Measurements from ENCODE around the gene PFN1. TPM values are rescaled to one million over a fixed set of nuclear protein-coding genes. Genes with fewer than 3 reads are reported as not detected.

PFN1 gene
- total RNA-seq, 1 experiment from 2014 or later = 1,213 TPM

- ChIA-PET RAD21 (ENCODE audit: low non-redundant PET in 1 of 2, low total read pairs in 2 of 2, uncharacterized antibody in 2 of 2, unreplicated experiment in 2 of 2) (no interaction called here), CTCF (no interaction called here), POLR2A (interaction anchor here (1.7 to 3.0 kb wide), 2 partner anchors 11 to 16 kb away, joined by 8 to 22 read pairs; partner anchors contain the start of genes RNF167, SLC25A11 and SPAG7)
- no peak for DNase-seq (ENCODE audit: low read depth, low spot score)
- intact Hi-C loops (cut with micrococcal nuclease) = loop anchor here (1.0 kb wide), 1 partner anchor 17 kb away; the partner anchor contains the start of gene SPAG7
- Histone ChIP-seq H3K79me2 (ENCODE audit: insufficient read depth, low read length) (peaks cover 38% of the 10 kb centered on the region), H3K27me3 (ENCODE audit: insufficient read depth, low read length) (no peaks in the 10 kb centered on the region), H2AFZ (ENCODE audit: low read depth, low read length, poor library complexity, severe bottlenecking) (no peak within 1 kb of the TSS), H3K4me1 (ENCODE audit: control insufficient read depth in 1 of 2, insufficient read depth in 2 of 2, low read length in 2 of 2) (peaks cover 23 to 57% of the 10 kb centered on the region in 2 experiments), H3K9me3 (ENCODE audit: control insufficient read depth in 1 of 2, insufficient read depth in 1 of 2, low read depth in 1 of 2, low read length in 2 of 2) (no peaks in the 10 kb centered on the region), H3K9ac (ENCODE audit: low read length) (peak within 1 kb of the TSS; percentile 97), H3K27ac (ENCODE audit: low read depth, low read length) (peak within 1 kb of the TSS; percentile 99), H3K4me2 (ENCODE audit: low read length) (peak within 1 kb of the TSS; percentile 100), H4K20me1 (ENCODE audit: insufficient read depth) (peaks cover 12% of the 10 kb centered on the region; the same call in 1 of the 2 replicates), H3K36me3 (ENCODE audit: control insufficient read depth in 1 of 2, insufficient read depth in 2 of 2, low read length in 2 of 2) (peaks cover 4 to 15% of the 10 kb centered on the region in 2 experiments; a peak in 2 of 4 replicates), H3K9me2 (ENCODE audit: insufficient read depth) (no peaks in the 10 kb centered on the region), H3K4me3 (replicated peaks in 1 of 2; ENCODE audit: low read depth in 1 of 2, low read length in 2 of 2) (peak within 1 kb of the TSS; percentile 96 to 97)
- ATAC-seq = no peak
- no TSS peak for BruUV-seq (replicated peaks)
- TF ChIP-seq ATF3 (IDR thresholded peaks at IDR 0.05) (no peak), EZH2 (IDR thresholded peaks at IDR 0.05) (no peak), JUND (IDR thresholded peaks at IDR 0.05) (no peak), EZH2phosphoT487 (IDR thresholded peaks at IDR 0.05; ENCODE audit: borderline replicate concordance) (no peak), CBX3 (IDR thresholded peaks at IDR 0.05; ENCODE audit: low read depth) (no peak), POLR2A (IDR thresholded peaks at IDR 0.05; ENCODE audit: borderline replicate concordance, extremely low read depth, insufficient read depth, insufficient read length) (no peak), MAX (IDR thresholded peaks at IDR 0.05) (no peak), POLR2AphosphoS5 (IDR thresholded peaks at IDR 0.05; ENCODE audit: low read depth, low read length) (no peak), REST (IDR thresholded peaks at IDR 0.05; ENCODE audit: low read depth) (no peak), ZFX (IDR thresholded peaks at IDR 0.05) (no peak), ZBTB33 (IDR thresholded peaks at IDR 0.05; ENCODE audit: extremely low read depth, insufficient replicate concordance, low read length) (no peak), TCF7L2 (IDR thresholded peaks at IDR 0.05; ENCODE audit: borderline replicate concordance, extremely low read depth, insufficient read depth, insufficient read length) (no peak), SRF (IDR thresholded peaks at IDR 0.05; ENCODE audit: low read depth) (no peak), CTCF (IDR thresholded peaks at IDR 0.05 in 2 of 3, conservative IDR thresholded peaks at IDR 0.05 in 1 of 3; ENCODE audit: borderline replicate concordance in 1 of 3, insufficient read depth in 1 of 3, low read depth in 2 of 3, low read length in 2 of 3) (no peak), FOSL1 (IDR thresholded peaks at IDR 0.05; ENCODE audit: low read depth) (no peak), EGR1 (IDR thresholded peaks at IDR 0.05; ENCODE audit: low read depth) (no peak), CEBPB (IDR thresholded peaks at IDR 0.05; ENCODE audit: low read depth) (no peak)
Measured at GRCh38 chr17:4950746-4951204, 2.4 kb upstream of the PFN1 start, which contains the start of gene ENO3. Gene ENO3 (plus strand): TSS chr17:4951119. CDS start chr17:4951830, 711 bp downstream.

Data from HCT116 (cell line).